ENCODE measurements around the gene CASP10.
A peak's percentile ranks its signal among the peaks of the same experiment; 100 is the strongest.

CASP10 gene

GRCh38 chr2:201188449-201188848 is 5.5 kb downstream of the CASP10 start:
- H3K4me3 ChIP-seq (replicated peaks; ENCODE audit: insufficient read depth, low read length): no peak overlapping the region
- H3K27ac ChIP-seq (replicated peaks): no peak overlapping the region
- H3K27me3 ChIP-seq (ENCODE audit: insufficient read depth, poor library complexity, severe bottlenecking): no peaks in the 10 kb centered on the region
- TF ChIP-seq, protein P1, sequence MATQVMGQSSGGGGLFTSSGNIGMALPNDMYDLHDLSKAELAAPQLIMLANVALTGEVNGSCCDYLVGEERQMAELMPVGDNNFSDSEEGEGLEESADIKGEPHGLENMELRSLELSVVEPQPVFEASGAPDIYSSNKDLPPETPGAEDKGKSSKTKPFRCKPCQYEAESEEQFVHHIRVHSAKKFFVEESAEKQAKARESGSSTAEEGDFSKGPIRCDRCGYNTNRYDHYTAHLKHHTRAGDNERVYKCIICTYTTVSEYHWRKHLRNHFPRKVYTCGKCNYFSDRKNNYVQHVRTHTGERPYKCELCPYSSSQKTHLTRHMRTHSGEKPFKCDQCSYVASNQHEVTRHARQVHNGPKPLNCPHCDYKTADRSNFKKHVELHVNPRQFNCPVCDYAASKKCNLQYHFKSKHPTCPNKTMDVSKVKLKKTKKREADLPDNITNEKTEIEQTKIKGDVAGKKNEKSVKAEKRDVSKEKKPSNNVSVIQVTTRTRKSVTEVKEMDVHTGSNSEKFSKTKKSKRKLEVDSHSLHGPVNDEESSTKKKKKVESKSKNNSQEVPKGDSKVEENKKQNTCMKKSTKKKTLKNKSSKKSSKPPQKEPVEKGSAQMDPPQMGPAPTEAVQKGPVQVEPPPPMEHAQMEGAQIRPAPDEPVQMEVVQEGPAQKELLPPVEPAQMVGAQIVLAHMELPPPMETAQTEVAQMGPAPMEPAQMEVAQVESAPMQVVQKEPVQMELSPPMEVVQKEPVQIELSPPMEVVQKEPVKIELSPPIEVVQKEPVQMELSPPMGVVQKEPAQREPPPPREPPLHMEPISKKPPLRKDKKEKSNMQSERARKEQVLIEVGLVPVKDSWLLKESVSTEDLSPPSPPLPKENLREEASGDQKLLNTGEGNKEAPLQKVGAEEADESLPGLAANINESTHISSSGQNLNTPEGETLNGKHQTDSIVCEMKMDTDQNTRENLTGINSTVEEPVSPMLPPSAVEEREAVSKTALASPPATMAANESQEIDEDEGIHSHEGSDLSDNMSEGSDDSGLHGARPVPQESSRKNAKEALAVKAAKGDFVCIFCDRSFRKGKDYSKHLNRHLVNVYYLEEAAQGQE (IDR thresholded peaks at IDR 0.05; ENCODE audit: insufficient replicate concordance, low read depth): no peak
- no peak for TF ChIP-seq GABPA (IDR thresholded peaks at IDR 0.05; ENCODE audit: low read depth)
- TF ChIP-seq SPI1 (IDR thresholded peaks at IDR 0.05; ENCODE audit: borderline replicate concordance, low read depth): no peak
- TF ChIP-seq POLR2AphosphoS5 (IDR thresholded peaks at IDR 0.05; ENCODE audit: low read depth): no peak
- TF ChIP-seq, protein P2, sequence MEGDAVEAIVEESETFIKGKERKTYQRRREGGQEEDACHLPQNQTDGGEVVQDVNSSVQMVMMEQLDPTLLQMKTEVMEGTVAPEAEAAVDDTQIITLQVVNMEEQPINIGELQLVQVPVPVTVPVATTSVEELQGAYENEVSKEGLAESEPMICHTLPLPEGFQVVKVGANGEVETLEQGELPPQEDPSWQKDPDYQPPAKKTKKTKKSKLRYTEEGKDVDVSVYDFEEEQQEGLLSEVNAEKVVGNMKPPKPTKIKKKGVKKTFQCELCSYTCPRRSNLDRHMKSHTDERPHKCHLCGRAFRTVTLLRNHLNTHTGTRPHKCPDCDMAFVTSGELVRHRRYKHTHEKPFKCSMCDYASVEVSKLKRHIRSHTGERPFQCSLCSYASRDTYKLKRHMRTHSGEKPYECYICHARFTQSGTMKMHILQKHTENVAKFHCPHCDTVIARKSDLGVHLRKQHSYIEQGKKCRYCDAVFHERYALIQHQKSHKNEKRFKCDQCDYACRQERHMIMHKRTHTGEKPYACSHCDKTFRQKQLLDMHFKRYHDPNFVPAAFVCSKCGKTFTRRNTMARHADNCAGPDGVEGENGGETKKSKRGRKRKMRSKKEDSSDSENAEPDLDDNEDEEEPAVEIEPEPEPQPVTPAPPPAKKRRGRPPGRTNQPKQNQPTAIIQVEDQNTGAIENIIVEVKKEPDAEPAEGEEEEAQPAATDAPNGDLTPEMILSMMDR (IDR thresholded peaks at IDR 0.05; ENCODE audit: insufficient read depth, low read length): no peak
- DNase-seq (ENCODE audit: low read depth in 1 of 2, low spot score in 1 of 2): no peak

- H3K4me3 ChIP-seq (replicated peaks; ENCODE audit: insufficient read depth, low read length): no peak overlapping the region
- TF ChIP-seq SPI1 (IDR thresholded peaks at IDR 0.05; ENCODE audit: borderline replicate concordance, low read depth) (no peak), GABPA (IDR thresholded peaks at IDR 0.05; ENCODE audit: low read depth) (no peak), POLR2AphosphoS5 (IDR thresholded peaks at IDR 0.05; ENCODE audit: low read depth) (peak; percentile 44; the same call in 1 of the 2 replicates)
- TF ChIP-seq, protein P2 (IDR thresholded peaks at IDR 0.05; ENCODE audit: insufficient read depth, low read length): no peak
- peak overlapping the region; percentile 71 for H3K27ac ChIP-seq (replicated peaks)
- peak; percentile 56 to 79 for DNase-seq (ENCODE audit: low read depth in 1 of 2, low spot score in 1 of 2)
- H3K27me3 ChIP-seq (ENCODE audit: insufficient read depth, poor library complexity, severe bottlenecking): no peaks in the 10 kb centered on the region
Observed at GRCh38 chr2:201191132-201191875, 8.4 kb downstream of the CASP10 start.

- TF ChIP-seq GABPA (IDR thresholded peaks at IDR 0.05; ENCODE audit: low read depth) (no peak), SPI1 (IDR thresholded peaks at IDR 0.05; ENCODE audit: borderline replicate concordance, low read depth) (no peak)
- Histone ChIP-seq H3K27ac (replicated peaks) (no peak overlapping the region), H3K27me3 (ENCODE audit: insufficient read depth, poor library complexity, severe bottlenecking) (no peaks in the 10 kb centered on the region), H3K4me3 (replicated peaks; ENCODE audit: insufficient read depth, low read length) (no peak overlapping the region)
- no peak for DNase-seq (ENCODE audit: low read depth in 1 of 2, low spot score in 1 of 2)
Observed at GRCh38 chr2:201194097-201194496, 11.2 kb downstream of the CASP10 start.

DNA sequence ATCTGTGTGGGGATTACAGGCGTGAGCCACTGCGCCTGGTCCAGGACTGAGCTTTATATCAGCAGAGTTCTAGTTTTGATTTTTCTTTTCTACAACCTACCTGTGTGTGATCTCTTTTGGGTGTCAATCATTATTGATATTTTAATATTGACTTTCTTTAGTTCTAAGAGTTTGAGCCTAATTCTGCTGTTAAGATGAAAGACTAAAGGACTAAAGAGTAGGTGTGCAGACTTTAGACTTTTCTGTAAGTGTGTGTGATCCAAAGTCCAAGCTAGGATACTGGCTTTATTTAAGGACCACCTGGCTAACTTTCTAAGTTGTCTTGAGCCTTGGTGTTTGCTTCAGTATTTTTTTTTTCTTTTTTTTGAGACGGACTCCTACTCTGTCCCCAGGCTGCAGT is 12.4 kb downstream of the CASP10 start:
- TF ChIP-seq, protein P2 (IDR thresholded peaks at IDR 0.05; ENCODE audit: insufficient read depth, low read length): no peak
- TF ChIP-seq, protein P1 (IDR thresholded peaks at IDR 0.05; ENCODE audit: insufficient replicate concordance, low read depth): no peak
- TF ChIP-seq POLR2AphosphoS5 (IDR thresholded peaks at IDR 0.05; ENCODE audit: low read depth) (no peak), SPI1 (IDR thresholded peaks at IDR 0.05; ENCODE audit: borderline replicate concordance, low read depth) (no peak), GABPA (IDR thresholded peaks at IDR 0.05; ENCODE audit: low read depth) (no peak)
- Histone ChIP-seq H3K27ac (replicated peaks) (no peak overlapping the region), H3K27me3 (ENCODE audit: insufficient read depth, poor library complexity, severe bottlenecking) (no peaks in the 10 kb centered on the region), H3K4me3 (replicated peaks; ENCODE audit: insufficient read depth, low read length) (no peak overlapping the region)
- DNase-seq (ENCODE audit: low read depth in 1 of 2, low spot score in 1 of 2): no peak
